Lung microvascular endothelial cell (primary cell): ENCODE data around the gene CA7. TPM values are rescaled to one million over a fixed set of nuclear protein-coding genes. Genes with fewer than 3 reads are reported as not detected.

ENCODE experiments used
- DNase-seq, 2 donors: peaks; one replicate each; pipeline versions ENCODE4 v3.0.0 to v3.0.0-alpha.2; 2010; ENCODE audit warnings: low read depth in 2 of 2
- total RNA-seq: library from RNA; depleted of rRNA; stranded (reverse); fragments of >200 nt; gene quantifications from 2 replicates; pipeline ENCODE4 v1.2.1, GENCODE V29; 2014

The CA7 gene
- not detected in 2 replicates for total RNA-seq

GRCh38 chr16:66844342-66845079, at the start of gene CA7:
Gene CA7 (plus strand): TSS chr16:66844414. CDS start chr16:66844488, 74 bp downstream.
- no peak for DNase-seq

- no peak for DNase-seq
These were observed 46.1 kb upstream of the CA7 start for GRCh38 chr16:66798161-66798560.

- DNase-seq, result no peak
These were observed 43.4 kb upstream of the CA7 start for GRCh38 chr16:66800856-66801255.

GRCh38 chr16:66801320-66802105, 42.7 kb upstream of the CA7 start, which contains the start of gene TERB1:
Gene TERB1 (minus strand): TSS chr16:66801584. CDS start chr16:66796798, 4,786 bp downstream.
- DNase-seq, result no peak

GRCh38 chr16:66802159-66802558, 42.1 kb upstream of the CA7 start:
- DNase-seq, result no peak

GRCh38 chr16:66809765-66810164, 34.4 kb upstream of the CA7 start:
- no peak for DNase-seq

GRCh38 chr16:66810391-66810790, 33.8 kb upstream of the CA7 start:
- no peak for DNase-seq

- DNase-seq, result no peak
These were observed 33.2 kb upstream of the CA7 start for GRCh38 chr16:66811043-66811442.

- DNase-seq, result no peak
These were observed 29.5 kb upstream of the CA7 start for GRCh38 chr16:66814734-66815133.

GRCh38 chr16:66824006-66824405, 20.2 kb upstream of the CA7 start:
- DNase-seq, result no peak

GRCh38 chr16:66830422-66831404, 13.5 kb upstream of the CA7 start, which contains the start of gene NAE1:
Gene NAE1 (minus strand): TSS chr16:66830976. CDS start chr16:66830899, 77 bp downstream.
- peak; percentile 89 to 93 for DNase-seq

GRCh38 chr16:66832190-66832589, 12.0 kb upstream of the CA7 start:
- DNase-seq, result no peak

- no peak for DNase-seq
These were observed 11.4 kb upstream of the CA7 start for GRCh38 chr16:66832661-66833305.

- no peak for DNase-seq
These were observed 9.5 kb upstream of the CA7 start for GRCh38 chr16:66834746-66835145.

GRCh38 chr16:66840883-66841282, 3.3 kb upstream of the CA7 start:
- DNase-seq, result no peak

- no peak for DNase-seq
These were observed 2.8 kb upstream of the CA7 start for GRCh38 chr16:66841366-66841765.

- DNase-seq, result no peak
These were observed 1.4 kb upstream of the CA7 start for GRCh38 chr16:66842765-66843164.

GRCh38 chr16:66843191-66843590, 1.0 kb upstream of the CA7 start:
- DNase-seq, result no peak

- no peak for DNase-seq
These were observed 239 bp upstream of the CA7 start for GRCh38 chr16:66844009-66844341.

- no peak for DNase-seq
These were observed 831 bp downstream of the CA7 start for GRCh38 chr16:66845080-66845410.

GRCh38 chr16:66845791-66846221, 1.6 kb downstream of the CA7 start:
- no peak for DNase-seq
